Stimulated activated memory B cell treated with anti-CD40 and anti-IgM and Interleukin-4, amounts not matched to agents 10 μg/mL and 1 μg/mL and 100 μg/mL, for 72 hours (primary cell): Measurements from ENCODE around the gene COL26A1.

Experiments
- ATAC-seq: fragments of 150-1000 bp; cut with Tn5 transposase; 2 replicates; pipeline ENCODE4 v1.10.0; 2021
- H3K27ac Mint-ChIP-seq: one replicate; pipeline ENCODE4 v1.8.0; 2022; ENCODE audit warnings: mild to moderate bottlenecking, mixed read lengths
- H3K27me3 Mint-ChIP-seq: one replicate; pipeline ENCODE4 v1.8.0; 2022; ENCODE audit warnings: mixed read lengths
- H3K36me3 Mint-ChIP-seq: one replicate; pipeline ENCODE4 v1.8.0; 2022; ENCODE audit warnings: mixed read lengths
- H3K4me1 Mint-ChIP-seq: one replicate; pipeline ENCODE4 v1.8.0; 2022; ENCODE audit warnings: mixed read lengths
- H3K4me3 Mint-ChIP-seq: one replicate; pipeline ENCODE4 v1.8.0; 2022; ENCODE audit warnings: mild to moderate bottlenecking, moderate library complexity, mixed read lengths
- H3K9me3 Mint-ChIP-seq: one replicate; pipeline ENCODE4 v1.8.0; 2022; ENCODE audit warnings: mixed read lengths

COL26A1 gene

GRCh38 chr7:101578552-101578951 is 215.9 kb downstream of the COL26A1 start:
- H3K27me3 Mint-ChIP-seq: peaks cover 35% of the 10 kb centered on the region
- no peak for ATAC-seq
- H3K36me3 Mint-ChIP-seq: no peaks in the 10 kb centered on the region
- H3K27ac Mint-ChIP-seq: no peak overlapping the region
- H3K9me3 Mint-ChIP-seq: peaks cover 6% of the 10 kb centered on the region
- no peak overlapping the region for H3K4me3 Mint-ChIP-seq
- H3K4me1 Mint-ChIP-seq: peaks cover 9% of the 10 kb centered on the region

GRCh38 chr7:101580596-101580995 is 217.9 kb downstream of the COL26A1 start:
- H3K4me3 Mint-ChIP-seq: no peak overlapping the region
- H3K27me3 Mint-ChIP-seq: peaks cover 35% of the 10 kb centered on the region
- H3K27ac Mint-ChIP-seq: no peak overlapping the region
- H3K4me1 Mint-ChIP-seq: peaks cover 3% of the 10 kb centered on the region
- no peak for ATAC-seq
- no peaks in the 10 kb centered on the region for H3K36me3 Mint-ChIP-seq
- peaks cover 6% of the 10 kb centered on the region for H3K9me3 Mint-ChIP-seq

- H3K27me3 Mint-ChIP-seq: peaks cover 35% of the 10 kb centered on the region
- no peaks in the 10 kb centered on the region for H3K36me3 Mint-ChIP-seq
- no peak overlapping the region for H3K4me3 Mint-ChIP-seq
- ATAC-seq: no peak
- H3K9me3 Mint-ChIP-seq: peaks cover 6% of the 10 kb centered on the region
- no peak overlapping the region for H3K27ac Mint-ChIP-seq
- no peaks in the 10 kb centered on the region for H3K4me1 Mint-ChIP-seq
These were observed 219.2 kb downstream of the COL26A1 start for GRCh38 chr7:101581891-101582290.

GRCh38 chr7:101582971-101583370 is 220.3 kb downstream of the COL26A1 start:
- Mint-ChIP-seq H3K4me3 (no peak overlapping the region), H3K27me3 (peaks cover 35% of the 10 kb centered on the region), H3K9me3 (peaks cover 6% of the 10 kb centered on the region), H3K27ac (no peak overlapping the region), H3K36me3 (no peaks in the 10 kb centered on the region), H3K4me1 (no peaks in the 10 kb centered on the region)
- no peak for ATAC-seq

GRCh38 chr7:101586078-101586905 is 223.6 kb downstream of the COL26A1 start:
- Mint-ChIP-seq H3K36me3 (no peaks in the 10 kb centered on the region), H3K27me3 (peaks cover 20% of the 10 kb centered on the region), H3K9me3 (peaks cover 6% of the 10 kb centered on the region), H3K4me3 (no peak overlapping the region), H3K4me1 (no peaks in the 10 kb centered on the region), H3K27ac (no peak overlapping the region)
- ATAC-seq: no peak

GRCh38 chr7:101586906-101587677 is 224.4 kb downstream of the COL26A1 start:
- Mint-ChIP-seq H3K36me3 (no peaks in the 10 kb centered on the region), H3K4me3 (no peak overlapping the region), H3K9me3 (peaks cover 7% of the 10 kb centered on the region), H3K27ac (no peak overlapping the region), H3K4me1 (no peaks in the 10 kb centered on the region), H3K27me3 (peaks cover 16% of the 10 kb centered on the region)
- ATAC-seq: no peak

- H3K4me3 Mint-ChIP-seq: no peak overlapping the region
- H3K4me1 Mint-ChIP-seq: no peaks in the 10 kb centered on the region
- H3K27me3 Mint-ChIP-seq: peaks cover 14% of the 10 kb centered on the region
- H3K27ac Mint-ChIP-seq: no peak overlapping the region
- ATAC-seq: no peak
- peaks cover 5% of the 10 kb centered on the region for H3K9me3 Mint-ChIP-seq
- no peaks in the 10 kb centered on the region for H3K36me3 Mint-ChIP-seq
These were observed 225.7 kb downstream of the COL26A1 start for GRCh38 chr7:101588131-101588935.

GRCh38 chr7:101589052-101589451 is 226.4 kb downstream of the COL26A1 start:
- H3K9me3 Mint-ChIP-seq: peaks cover 4% of the 10 kb centered on the region
- no peak overlapping the region for H3K27ac Mint-ChIP-seq
- H3K4me1 Mint-ChIP-seq: no peaks in the 10 kb centered on the region
- no peaks in the 10 kb centered on the region for H3K36me3 Mint-ChIP-seq
- ATAC-seq: no peak
- no peak overlapping the region for H3K4me3 Mint-ChIP-seq
- H3K27me3 Mint-ChIP-seq: peaks cover 13% of the 10 kb centered on the region

- Mint-ChIP-seq H3K27ac (no peak overlapping the region), H3K4me1 (no peaks in the 10 kb centered on the region), H3K27me3 (peaks cover 13% of the 10 kb centered on the region), H3K4me3 (no peak overlapping the region), H3K9me3 (peaks cover 4% of the 10 kb centered on the region), H3K36me3 (no peaks in the 10 kb centered on the region)
- no peak for ATAC-seq
These were observed 227.4 kb downstream of the COL26A1 start for GRCh38 chr7:101589976-101590662.

GRCh38 chr7:101590663-101591435 is 228.2 kb downstream of the COL26A1 start:
- Mint-ChIP-seq H3K36me3 (no peaks in the 10 kb centered on the region), H3K4me1 (no peaks in the 10 kb centered on the region), H3K27ac (no peak overlapping the region), H3K9me3 (peaks cover 4% of the 10 kb centered on the region), H3K27me3 (peaks cover 13% of the 10 kb centered on the region), H3K4me3 (no peak overlapping the region)
- peak; percentile 20 for ATAC-seq

- peaks cover 4% of the 10 kb centered on the region for H3K9me3 Mint-ChIP-seq
- H3K27me3 Mint-ChIP-seq: peaks cover 13% of the 10 kb centered on the region
- H3K4me1 Mint-ChIP-seq: no peaks in the 10 kb centered on the region
- no peak for ATAC-seq
- no peak overlapping the region for H3K4me3 Mint-ChIP-seq
- H3K27ac Mint-ChIP-seq: no peak overlapping the region
- no peaks in the 10 kb centered on the region for H3K36me3 Mint-ChIP-seq
These were observed 228.8 kb downstream of the COL26A1 start for GRCh38 chr7:101591504-101591903.

- H3K9me3 Mint-ChIP-seq: peaks cover 4% of the 10 kb centered on the region
- H3K36me3 Mint-ChIP-seq: no peaks in the 10 kb centered on the region
- peaks cover 13% of the 10 kb centered on the region for H3K27me3 Mint-ChIP-seq
- ATAC-seq: no peak
- no peak overlapping the region for H3K4me3 Mint-ChIP-seq
- no peak overlapping the region for H3K27ac Mint-ChIP-seq
- no peaks in the 10 kb centered on the region for H3K4me1 Mint-ChIP-seq
These were observed 230.9 kb downstream of the COL26A1 start for GRCh38 chr7:101593556-101593955.

GRCh38 chr7:101594790-101595189 is 232.1 kb downstream of the COL26A1 start:
- no peak overlapping the region for H3K4me3 Mint-ChIP-seq
- H3K9me3 Mint-ChIP-seq: peaks cover 4% of the 10 kb centered on the region
- no peaks in the 10 kb centered on the region for H3K36me3 Mint-ChIP-seq
- H3K4me1 Mint-ChIP-seq: no peaks in the 10 kb centered on the region
- ATAC-seq: no peak
- H3K27me3 Mint-ChIP-seq: peaks cover 13% of the 10 kb centered on the region
- no peak overlapping the region for H3K27ac Mint-ChIP-seq

- Mint-ChIP-seq H3K9me3 (peaks cover 4% of the 10 kb centered on the region), H3K36me3 (no peaks in the 10 kb centered on the region), H3K27ac (no peak overlapping the region), H3K27me3 (peaks cover 13% of the 10 kb centered on the region), H3K4me1 (no peaks in the 10 kb centered on the region), H3K4me3 (no peak overlapping the region)
- ATAC-seq: no peak
These were observed 232.6 kb downstream of the COL26A1 start for GRCh38 chr7:101595246-101595645.
